Measurements from ENCODE around the gene DDX41.

- TF ChIP-seq CTCF (IDR thresholded peaks at IDR 0.05; ENCODE audit: borderline replicate concordance, extremely low read depth, low read length, poor library complexity, severe bottlenecking) (no peak), EZH2 (IDR thresholded peaks at IDR 0.05; ENCODE audit: borderline replicate concordance, low read depth, low read length, severe bottlenecking) (no peak)
These were observed 10.8 kb upstream of the DDX41 start for GRCh38 chr5:177527595-177527994.

All from DND-41 (cell line).